ENCODE data around the gene SBK2.

Gene SBK2

GRCh38 chr19:55567708-55568328, 30.9 kb upstream of the SBK2 start:
- DNase-seq (ENCODE audit: low read depth) = no peak
- in situ Hi-C loops (cut with HindIII; ENCODE audit: low sequenced_read_pairs) = no loop called here
- no peak for TF ChIP-seq CTCF (IDR thresholded peaks at IDR 0.05; ENCODE audit: low read depth, low read length, missing control alignments)
- no peak overlapping the region for H3K4me3 ChIP-seq (ENCODE audit: low read depth, low read length)

- TF ChIP-seq CTCF (IDR thresholded peaks at IDR 0.05; ENCODE audit: low read depth, low read length, missing control alignments) = no peak
- DNase-seq (ENCODE audit: low read depth) = no peak
- no peak overlapping the region for H3K4me3 ChIP-seq (ENCODE audit: low read depth, low read length)
- in situ Hi-C loops (cut with HindIII; ENCODE audit: low sequenced_read_pairs) = no loop called here
Observed at GRCh38 chr19:55566823-55567222, 29.9 kb upstream of the SBK2 start.

GRCh38 chr19:55563261-55563690, 26.3 kb upstream of the SBK2 start:
- in situ Hi-C loops (cut with HindIII; ENCODE audit: low sequenced_read_pairs) = no loop called here
- H3K4me3 ChIP-seq (ENCODE audit: low read depth, low read length) = no peak overlapping the region
- DNase-seq (ENCODE audit: low read depth) = no peak
- TF ChIP-seq CTCF (IDR thresholded peaks at IDR 0.05; ENCODE audit: low read depth, low read length, missing control alignments) = no peak

GRCh38 chr19:55559684-55560083, 22.8 kb upstream of the SBK2 start:
- in situ Hi-C loops (cut with HindIII; ENCODE audit: low sequenced_read_pairs) = no loop called here
- H3K4me3 ChIP-seq (ENCODE audit: low read depth, low read length) = no peak overlapping the region
- TF ChIP-seq CTCF (IDR thresholded peaks at IDR 0.05; ENCODE audit: low read depth, low read length, missing control alignments) = no peak
- no peak for DNase-seq (ENCODE audit: low read depth)

- no peak overlapping the region for H3K4me3 ChIP-seq (ENCODE audit: low read depth, low read length)
- in situ Hi-C loops (cut with HindIII; ENCODE audit: low sequenced_read_pairs) = no loop called here
- no peak for DNase-seq (ENCODE audit: low read depth)
- TF ChIP-seq CTCF (IDR thresholded peaks at IDR 0.05; ENCODE audit: low read depth, low read length, missing control alignments) = no peak
Observed at GRCh38 chr19:55554741-55555152, 17.8 kb upstream of the SBK2 start.

DNA sequence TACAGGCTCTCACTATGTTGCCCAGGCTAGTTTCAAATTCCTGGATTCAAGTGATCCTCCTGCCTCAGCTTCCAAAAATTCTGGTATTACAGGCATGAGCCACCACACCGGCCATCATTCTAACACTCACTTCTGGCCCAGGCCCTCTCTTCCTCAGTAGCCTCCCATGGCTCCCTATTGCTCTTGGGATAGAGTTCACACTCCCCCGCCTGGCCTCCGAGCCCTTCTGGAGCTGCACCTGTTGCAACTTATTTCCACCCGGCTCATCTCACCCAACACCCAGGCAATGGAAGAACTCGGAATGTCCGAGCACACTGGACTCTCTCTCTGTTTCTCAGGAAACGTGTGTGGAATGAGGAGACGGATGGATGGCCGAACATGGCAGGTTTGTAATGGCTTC, 17.4 kb upstream of the SBK2 start:
- no peak for TF ChIP-seq CTCF (IDR thresholded peaks at IDR 0.05; ENCODE audit: low read depth, low read length, missing control alignments)
- in situ Hi-C loops (cut with HindIII; ENCODE audit: low sequenced_read_pairs) = no loop called here
- DNase-seq (ENCODE audit: low read depth) = no peak
- no peak overlapping the region for H3K4me3 ChIP-seq (ENCODE audit: low read depth, low read length)

All from astrocyte of the cerebellum (primary cell).